ENCODE results near the gene PDGFRA. TPM values are rescaled to one million over a fixed set of nuclear protein-coding genes. Genes with fewer than 3 reads are reported as not detected.
"Not testable (repeated sequence)": the region's sequence is repeated elsewhere in the genome, so short reads cannot be mapped to it uniquely, and the experiment has no call there.

The PDGFRA gene
- total RNA-seq, 1 donor from 2014 or later, result not detected

DNA sequence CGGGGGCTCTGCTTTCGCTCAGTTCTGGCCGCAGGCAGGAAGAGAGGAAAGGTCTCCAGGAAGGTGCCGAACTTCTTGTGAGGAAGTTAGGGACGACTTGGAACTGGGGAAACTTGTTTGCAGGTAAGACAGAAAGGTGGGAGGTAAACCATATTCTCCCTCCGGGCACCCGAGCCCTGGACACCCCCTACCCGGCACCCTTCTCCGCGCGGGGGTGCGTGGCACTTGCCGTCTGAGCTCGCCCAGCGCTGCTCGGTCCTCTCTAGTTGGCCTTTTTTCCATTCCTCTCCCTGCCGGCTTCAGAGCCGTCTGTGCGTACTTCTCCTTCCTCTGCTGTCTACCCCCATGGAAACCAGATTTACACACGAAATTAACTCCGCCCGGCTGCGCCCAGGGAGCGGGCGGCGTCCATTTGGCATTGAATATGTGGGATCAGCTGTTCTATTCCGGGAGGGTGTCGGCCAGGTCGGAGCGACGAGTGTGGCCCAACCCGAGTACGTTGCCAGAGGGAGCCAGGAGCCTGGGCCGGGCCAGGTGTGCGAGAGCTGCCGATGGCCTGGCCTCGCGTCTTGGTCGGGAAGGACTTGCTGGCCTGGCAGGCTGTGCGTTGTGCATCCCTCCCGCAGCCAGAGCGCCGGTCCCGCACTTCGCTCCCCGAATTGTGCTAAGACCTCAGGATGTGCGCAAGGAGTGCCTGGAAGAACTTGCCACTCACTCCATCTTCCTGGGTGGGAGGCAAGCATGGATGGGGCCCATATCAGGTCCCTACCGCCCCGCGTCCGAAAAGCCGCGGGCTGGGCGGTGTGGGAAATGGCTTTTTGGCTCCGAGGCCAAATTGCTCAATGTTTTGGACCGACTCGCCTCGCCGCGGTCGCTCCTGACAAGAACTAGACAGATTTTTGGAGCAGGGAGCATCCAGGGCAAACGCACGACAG, 1.7 kb downstream of the PDGFRA start:
- no peaks in the 10 kb centered on the region for H3K9me3 Mint-ChIP-seq
- peaks cover 28% of the 10 kb centered on the region for H3K4me1 Mint-ChIP-seq (ENCODE audit: low read depth)
- intact Hi-C loops (cut with micrococcal nuclease), result loop anchor here (2.0 to 10.0 kb wide), 4 partner anchors 128 to 1853 kb away; partner anchors contain the start of gene FIP1L1
- no peak overlapping the region for H3K27ac Mint-ChIP-seq
- H3K36me3 Mint-ChIP-seq (ENCODE audit: low read depth), result no peaks in the 10 kb centered on the region
- no peak for DNase-seq (ENCODE audit: low spot score)
- no peak overlapping the region for H3K4me3 Mint-ChIP-seq (ENCODE audit: low read depth)
- H3K27me3 Mint-ChIP-seq (ENCODE audit: low read depth), result peaks cover 76% of the 10 kb centered on the region

DNA sequence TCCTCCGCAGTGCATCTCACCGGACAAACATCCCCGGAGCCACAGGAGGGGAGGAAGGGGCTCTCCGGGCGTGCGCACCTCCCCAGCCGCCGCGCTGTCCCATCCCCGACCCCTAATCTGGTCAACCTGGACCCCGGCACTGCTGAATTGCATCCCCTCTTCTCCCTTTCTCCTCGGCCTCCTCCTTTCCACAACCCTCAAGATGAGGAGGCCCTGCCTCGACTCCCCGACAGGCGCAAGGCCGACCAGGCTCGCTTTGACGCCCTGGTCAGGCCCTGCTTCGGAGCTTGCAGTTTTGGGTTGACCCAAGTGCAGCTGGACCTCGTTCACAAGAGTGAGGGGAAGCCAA, 2.3 kb downstream of the PDGFRA start:
- H3K4me3 Mint-ChIP-seq (ENCODE audit: low read depth), result no peak overlapping the region
- H3K27ac Mint-ChIP-seq, result no peak overlapping the region
- intact Hi-C loops (cut with micrococcal nuclease), result loop anchor here (2.0 to 10.0 kb wide), 4 partner anchors 129 to 1854 kb away; partner anchors contain the start of gene FIP1L1
- H3K36me3 Mint-ChIP-seq (ENCODE audit: low read depth), result no peaks in the 10 kb centered on the region
- H3K4me1 Mint-ChIP-seq (ENCODE audit: low read depth), result peaks cover 28% of the 10 kb centered on the region
- DNase-seq (ENCODE audit: low spot score), result no peak
- peaks cover 74% of the 10 kb centered on the region for H3K27me3 Mint-ChIP-seq (ENCODE audit: low read depth)
- H3K9me3 Mint-ChIP-seq, result no peaks in the 10 kb centered on the region

GRCh38 chr4:54231768-54232688, 2.9 kb downstream of the PDGFRA start:
- Mint-ChIP-seq H3K36me3 (ENCODE audit: low read depth) (no peaks in the 10 kb centered on the region), H3K27ac (no peak overlapping the region), H3K4me1 (ENCODE audit: low read depth) (peaks cover 27% of the 10 kb centered on the region), H3K9me3 (no peaks in the 10 kb centered on the region), H3K27me3 (ENCODE audit: low read depth) (peaks cover 68% of the 10 kb centered on the region), H3K4me3 (ENCODE audit: low read depth) (no peak overlapping the region)
- no peak for DNase-seq (ENCODE audit: low spot score)
- intact Hi-C loops (cut with micrococcal nuclease), result loop anchor here (2.0 to 10.0 kb wide), 4 partner anchors 129 to 1855 kb away; partner anchors contain the start of gene FIP1L1

DNA sequence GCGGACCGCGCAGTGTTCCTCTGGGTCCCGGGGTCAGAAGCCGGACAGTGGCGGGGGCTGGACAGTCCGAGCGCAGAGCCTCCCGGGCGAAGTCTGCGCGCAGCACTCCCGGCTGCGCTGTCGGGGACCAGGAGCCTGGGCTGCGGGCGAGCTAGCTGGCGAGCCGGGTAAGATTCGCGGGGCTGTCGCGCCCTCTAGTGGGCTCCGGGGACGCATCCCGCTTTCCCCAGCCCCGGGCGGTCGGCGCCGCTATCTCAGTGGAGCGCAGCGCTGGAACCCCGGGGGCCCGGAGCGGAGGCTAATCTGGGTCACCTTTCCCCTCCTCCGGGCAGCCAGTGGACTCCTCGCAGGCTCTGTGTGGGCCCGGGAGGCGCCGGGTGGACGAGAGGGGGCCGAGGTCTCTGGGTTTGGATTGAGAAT, 4.2 kb downstream of the PDGFRA start:
- intact Hi-C loops (cut with micrococcal nuclease), result loop anchor here (1.0 to 10.0 kb wide), 4 partner anchors 325 to 1856 kb away; partner anchors contain the start of gene FIP1L1
- Mint-ChIP-seq H3K4me1 (ENCODE audit: low read depth) (peaks cover 19% of the 10 kb centered on the region), H3K9me3 (no peaks in the 10 kb centered on the region), H3K4me3 (ENCODE audit: low read depth) (peak overlapping the region; percentile 41), H3K36me3 (ENCODE audit: low read depth) (no peaks in the 10 kb centered on the region), H3K27me3 (ENCODE audit: low read depth) (peaks cover 55% of the 10 kb centered on the region), H3K27ac (no peak overlapping the region)
- DNase-seq (ENCODE audit: low spot score), result peak; percentile 64

DNA sequence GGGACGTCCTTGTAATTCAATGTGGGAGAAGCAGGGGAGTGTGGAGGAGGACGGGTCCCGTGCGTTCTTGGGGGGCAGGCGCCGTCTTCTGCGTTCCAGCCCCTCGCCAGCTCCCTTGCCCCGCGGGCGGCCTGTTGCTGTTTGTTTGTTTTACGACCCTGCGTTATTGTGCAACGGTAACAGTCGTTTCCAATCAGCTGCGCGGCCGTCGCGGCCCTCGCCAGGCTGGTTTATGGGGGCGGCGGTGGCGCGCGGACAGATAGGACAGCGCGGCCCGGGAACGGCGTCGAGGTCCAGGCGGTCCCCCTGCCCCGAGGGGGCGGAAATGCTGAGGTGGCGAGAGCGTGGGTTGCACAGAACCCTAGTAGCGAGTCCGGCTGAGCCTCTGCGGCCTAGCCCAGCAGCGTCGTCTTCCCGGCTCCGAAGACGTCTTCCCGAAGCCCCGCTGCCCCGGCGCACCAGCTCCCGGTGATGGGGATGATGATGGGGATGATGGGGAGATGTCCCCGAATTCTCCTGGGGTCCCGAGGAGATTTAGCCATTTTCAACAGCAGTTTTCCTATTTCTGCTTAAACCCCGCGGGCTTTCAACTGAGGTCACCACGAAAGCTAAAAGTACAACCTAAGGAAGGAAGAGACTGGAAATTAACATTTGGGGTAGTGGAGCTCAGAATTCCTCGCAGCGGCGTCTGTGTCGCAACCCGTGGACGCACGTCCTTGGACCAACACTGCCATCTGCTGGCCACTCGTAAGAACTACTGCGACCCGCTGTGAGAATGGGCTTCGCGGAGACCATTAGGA, 4.8 kb downstream of the PDGFRA start:
- intact Hi-C loops (cut with micrococcal nuclease), result loop anchor here (1.0 to 10.0 kb wide), 5 partner anchors 326 to 1857 kb away; partner anchors contain the start of gene FIP1L1
- Mint-ChIP-seq H3K36me3 (ENCODE audit: low read depth) (no peaks in the 10 kb centered on the region), H3K4me3 (ENCODE audit: low read depth) (peak overlapping the region; percentile 41), H3K4me1 (ENCODE audit: low read depth) (peaks cover 16% of the 10 kb centered on the region), H3K9me3 (no peaks in the 10 kb centered on the region), H3K27ac (no peak overlapping the region), H3K27me3 (ENCODE audit: low read depth) (peaks cover 49% of the 10 kb centered on the region)
- peak; percentile 47 for DNase-seq (ENCODE audit: low spot score)

GRCh38 chr4:54234497-54235205, 5.6 kb downstream of the PDGFRA start:
- Mint-ChIP-seq H3K9me3 (no peaks in the 10 kb centered on the region), H3K27ac (no peak overlapping the region), H3K27me3 (ENCODE audit: low read depth) (peaks cover 41% of the 10 kb centered on the region), H3K36me3 (ENCODE audit: low read depth) (no peaks in the 10 kb centered on the region), H3K4me3 (ENCODE audit: low read depth) (no peak overlapping the region), H3K4me1 (ENCODE audit: low read depth) (peaks cover 11% of the 10 kb centered on the region)
- intact Hi-C loops (cut with micrococcal nuclease), result loop anchor here (1.0 to 10.0 kb wide), 4 partner anchors 860 to 1857 kb away; partner anchors contain the start of gene FIP1L1
- DNase-seq (ENCODE audit: low spot score), result no peak

- Mint-ChIP-seq H3K27me3 (ENCODE audit: low read depth) (peaks cover 26% of the 10 kb centered on the region), H3K4me1 (ENCODE audit: low read depth) (peaks cover 11% of the 10 kb centered on the region), H3K9me3 (peaks cover 12% of the 10 kb centered on the region)
- H3K4me3 Mint-ChIP-seq (ENCODE audit: low read depth); H3K27ac Mint-ChIP-seq; DNase-seq (ENCODE audit: low spot score); H3K36me3 Mint-ChIP-seq (ENCODE audit: low read depth): not testable (repeated sequence)
- intact Hi-C loops (cut with micrococcal nuclease), result loop anchor here (10.0 kb wide), 2 partner anchors 862 to 1222 kb away; partner anchors contain the start of gene FIP1L1
These were observed 7.2 kb downstream of the PDGFRA start for GRCh38 chr4:54236316-54236715.

DNA sequence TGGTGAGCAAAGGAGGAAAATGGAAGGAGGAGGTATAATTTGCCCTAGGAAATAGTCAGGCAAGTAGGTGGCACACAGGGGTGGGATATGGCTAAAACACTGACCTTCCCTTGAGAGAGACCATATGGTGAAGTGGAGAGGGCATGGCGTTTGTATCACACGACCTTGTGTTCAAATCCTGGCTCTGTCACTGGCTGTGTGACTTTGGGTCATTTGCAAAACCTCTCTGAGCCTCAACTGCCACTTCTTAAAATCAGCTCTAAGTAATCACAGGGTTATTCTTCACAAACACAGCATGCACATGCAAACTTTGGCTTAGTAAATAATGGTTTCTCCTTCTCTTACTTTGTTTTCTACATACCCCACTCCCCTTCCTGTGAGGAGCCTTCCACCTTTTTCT, 8.7 kb downstream of the PDGFRA start:
- Mint-ChIP-seq H3K4me1 (ENCODE audit: low read depth) (peaks cover 8% of the 10 kb centered on the region), H3K9me3 (peaks cover 17% of the 10 kb centered on the region), H3K27me3 (ENCODE audit: low read depth) (peaks cover 15% of the 10 kb centered on the region), H3K4me3 (ENCODE audit: low read depth) (no peak overlapping the region), H3K27ac (no peak overlapping the region), H3K36me3 (ENCODE audit: low read depth) (no peaks in the 10 kb centered on the region)
- intact Hi-C loops (cut with micrococcal nuclease), result loop anchor here (10.0 kb wide), 2 partner anchors 863 to 1223 kb away; partner anchors contain the start of gene FIP1L1
- no peak for DNase-seq (ENCODE audit: low spot score)

DNA sequence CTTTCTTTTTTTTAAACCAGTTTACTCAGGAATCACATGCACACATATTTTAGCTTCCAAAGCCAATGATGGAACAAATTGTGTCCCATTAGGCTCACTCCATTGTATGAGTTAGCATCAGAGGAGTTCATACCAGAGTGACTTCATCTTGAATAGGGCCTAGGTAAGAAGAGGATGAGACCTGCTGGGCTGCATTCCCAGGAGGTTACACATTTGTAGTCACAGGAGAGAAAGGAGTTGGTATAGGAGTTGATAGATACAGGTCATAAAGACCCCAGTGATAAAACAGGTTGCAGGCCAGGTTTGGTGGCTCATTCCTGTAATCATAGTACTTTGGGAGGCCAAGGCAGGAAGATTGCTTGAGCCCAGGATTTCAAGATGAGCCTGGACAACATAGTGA, 9.3 kb downstream of the PDGFRA start:
- H3K36me3 Mint-ChIP-seq (ENCODE audit: low read depth), result no peaks in the 10 kb centered on the region
- peaks cover 17% of the 10 kb centered on the region for H3K9me3 Mint-ChIP-seq
- intact Hi-C loops (cut with micrococcal nuclease), result loop anchor here (10.0 kb wide), 2 partner anchors 864 to 1224 kb away; partner anchors contain the start of gene FIP1L1
- peaks cover 8% of the 10 kb centered on the region for H3K4me1 Mint-ChIP-seq (ENCODE audit: low read depth)
- no peak overlapping the region for H3K4me3 Mint-ChIP-seq (ENCODE audit: low read depth)
- peaks cover 15% of the 10 kb centered on the region for H3K27me3 Mint-ChIP-seq (ENCODE audit: low read depth)
- no peak for DNase-seq (ENCODE audit: low spot score)
- H3K27ac Mint-ChIP-seq, result no peak overlapping the region

DNA sequence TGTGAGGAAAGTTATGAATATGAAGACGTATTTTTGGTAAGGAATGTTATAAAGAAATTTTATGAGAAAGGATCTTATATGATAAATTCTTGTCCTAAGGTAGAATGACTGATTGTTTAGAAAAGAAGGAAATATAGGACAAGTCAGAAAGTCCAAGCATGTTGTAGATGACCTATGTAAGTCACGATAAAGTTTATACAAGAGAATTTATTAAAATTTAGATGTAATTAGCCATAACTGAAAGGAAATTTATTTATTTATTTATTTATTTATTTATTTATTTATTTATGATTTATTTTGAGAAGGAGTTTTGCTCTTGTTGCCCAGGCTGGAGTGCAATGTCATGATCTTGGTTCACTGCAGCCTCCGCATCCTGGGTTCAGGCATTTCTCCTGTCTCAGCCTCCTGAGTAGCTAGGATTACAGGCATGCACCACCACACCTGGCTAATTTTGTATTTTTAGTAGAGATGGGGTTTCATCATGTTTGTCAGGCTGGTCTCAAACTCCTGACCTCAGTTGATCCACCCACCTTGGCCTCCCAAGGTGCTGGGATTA, 12.3 kb downstream of the PDGFRA start:
- intact Hi-C loops (cut with micrococcal nuclease); H3K4me3 Mint-ChIP-seq (ENCODE audit: low read depth); H3K27ac Mint-ChIP-seq; DNase-seq (ENCODE audit: low spot score); H3K36me3 Mint-ChIP-seq (ENCODE audit: low read depth); H3K27me3 Mint-ChIP-seq (ENCODE audit: low read depth); H3K4me1 Mint-ChIP-seq (ENCODE audit: low read depth): not testable (repeated sequence)
- peaks cover 20% of the 10 kb centered on the region for H3K9me3 Mint-ChIP-seq

DNA sequence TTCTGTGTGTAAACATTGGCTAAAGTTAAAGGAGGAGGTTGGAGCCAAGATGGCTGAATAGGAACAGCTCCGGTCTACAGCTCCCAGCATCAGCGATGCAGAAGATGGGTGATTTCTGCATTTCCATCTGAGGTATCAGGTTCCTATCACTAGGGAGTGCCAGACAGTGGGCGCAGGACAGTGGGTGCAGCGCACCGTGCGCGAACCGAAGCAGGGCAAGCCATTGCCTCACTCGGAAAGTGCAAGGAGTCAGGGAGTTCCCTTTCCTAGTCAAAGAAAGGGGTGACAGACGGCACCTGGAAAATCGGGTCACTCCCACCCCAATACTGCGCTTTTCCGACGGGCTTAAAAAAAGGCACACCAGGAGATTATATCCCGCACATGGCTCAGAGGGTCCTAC, 14.4 kb downstream of the PDGFRA start:
- intact Hi-C loops (cut with micrococcal nuclease); H3K27ac Mint-ChIP-seq; H3K36me3 Mint-ChIP-seq (ENCODE audit: low read depth); H3K27me3 Mint-ChIP-seq (ENCODE audit: low read depth); H3K4me3 Mint-ChIP-seq (ENCODE audit: low read depth); DNase-seq (ENCODE audit: low spot score); H3K4me1 Mint-ChIP-seq (ENCODE audit: low read depth): not testable (repeated sequence)
- peaks cover 22% of the 10 kb centered on the region for H3K9me3 Mint-ChIP-seq
